KMS-11 (cell line): Measurements from ENCODE around the gene ANXA2.
"Not testable (repeated sequence)": the region's sequence is repeated elsewhere in the genome, so short reads cannot be mapped to it uniquely, and the experiment has no call there.

ENCODE experiments used
- H2AFZ ChIP-seq: fragments of 200-600 bp; sonication (generic); 2 replicates; pipeline ENCODE4 v1.6.1; 2016; ENCODE audit warnings: antibody characterized with exemption, mixed run types, low read depth
- H3K27ac ChIP-seq: fragments of 200-600 bp; sonication (generic); 2 replicates; pipeline ENCODE4 v1.6.1; 2016; ENCODE audit warnings: mild to moderate bottlenecking, mixed run types
- H3K27me3 ChIP-seq: fragments of 200-600 bp; sonication (generic); 2 replicates; pipeline ENCODE4 v1.6.1; 2017; ENCODE audit warnings: mild to moderate bottlenecking, low read depth, mixed run types, moderate library complexity; ENCODE audit not compliant: insufficient read depth
- H3K36me3 ChIP-seq: fragments of 200-600 bp; sonication (generic); 2 replicates; pipeline ENCODE4 v1.6.1; 2017; ENCODE audit warnings: mild to moderate bottlenecking, mixed run types; ENCODE audit not compliant: insufficient read depth
- H3K4me1 ChIP-seq: fragments of 200-600 bp; sonication (generic); 2 replicates; pipeline ENCODE4 v1.6.1; 2016; ENCODE audit warnings: mild to moderate bottlenecking, low read depth, mixed run types; ENCODE audit not compliant: poor library complexity, severe bottlenecking
- H3K4me2 ChIP-seq: fragments of 200-600 bp; sonication (generic); 2 replicates; pipeline ENCODE4 v1.7.0; 2016; ENCODE audit warnings: mild to moderate bottlenecking, mixed run types
- H3K4me3 ChIP-seq: fragments of 200-600 bp; sonication (generic); IDR thresholded peaks from 2 replicates; pipeline ENCODE4 v1.6.1; 2017; ENCODE audit warnings: low read depth, low read length, mixed read lengths; ENCODE audit not compliant: insufficient read depth
- H3K79me2 ChIP-seq: fragments of 200-600 bp; sonication (generic); 2 replicates; pipeline ENCODE4 v1.6.1; 2016; ENCODE audit warnings: low read depth, mixed run types; ENCODE audit not compliant: insufficient read depth
- H3K9ac ChIP-seq: fragments of 200-600 bp; sonication (generic); 2 replicates; pipeline ENCODE4 v1.6.1; 2016; ENCODE audit warnings: mild to moderate bottlenecking, mixed run types
- H4K20me1 ChIP-seq: fragments of 200-600 bp; sonication (generic); 2 replicates; pipeline ENCODE4 v1.6.1; 2016; ENCODE audit warnings: mild to moderate bottlenecking, mixed run types; ENCODE audit not compliant: insufficient read depth
- CTCF ChIP-seq: fragments of 200-600 bp; sonication (generic); conservative IDR thresholded peaks from 2 replicates; pipeline ENCODE4 v1.6.1; 2017; ENCODE audit warnings: low read depth, mild to moderate bottlenecking, antibody characterized with exemption, low read length, moderate library complexity, mixed read lengths

Gene ANXA2

GRCh38 chr15:60408463-60408981 lies 10.7 kb upstream of the ANXA2 start:
- H3K4me1 ChIP-seq = peaks cover 20% of the 10 kb centered on the region
- no peaks in the 10 kb centered on the region for H4K20me1 ChIP-seq
- H2AFZ ChIP-seq = peak overlapping the region; percentile 17; the same call in 1 of the 2 replicates
- H3K79me2 ChIP-seq = no peaks in the 10 kb centered on the region
- H3K4me2 ChIP-seq = no peak overlapping the region
- H3K36me3 ChIP-seq = no peaks in the 10 kb centered on the region
- no peaks in the 10 kb centered on the region for H3K27me3 ChIP-seq
- H3K4me3 ChIP-seq = no peak overlapping the region
- no peak overlapping the region for H3K9ac ChIP-seq
- no peak overlapping the region for H3K27ac ChIP-seq
- no peak for TF ChIP-seq CTCF

- no peaks in the 10 kb centered on the region for H3K79me2 ChIP-seq
- H3K27ac ChIP-seq = no peak overlapping the region
- no peak overlapping the region for H3K4me2 ChIP-seq
- TF ChIP-seq CTCF = no peak
- H3K4me3 ChIP-seq = no peak overlapping the region
- H3K9ac ChIP-seq = no peak overlapping the region
- peaks cover 20% of the 10 kb centered on the region for H3K4me1 ChIP-seq
- H4K20me1 ChIP-seq = no peaks in the 10 kb centered on the region
- H3K27me3 ChIP-seq = no peaks in the 10 kb centered on the region
- no peak overlapping the region for H2AFZ ChIP-seq
- H3K36me3 ChIP-seq = no peaks in the 10 kb centered on the region
These were observed 9.6 kb upstream of the ANXA2 start for GRCh38 chr15:60407415-60407805.

- Histone ChIP-seq H3K27ac (no peak overlapping the region), H3K4me1 (peaks cover 20% of the 10 kb centered on the region), H2AFZ (no peak overlapping the region), H3K4me3 (no peak overlapping the region), H3K36me3 (no peaks in the 10 kb centered on the region), H3K9ac (no peak overlapping the region), H3K4me2 (no peak overlapping the region), H3K79me2 (no peaks in the 10 kb centered on the region), H3K27me3 (no peaks in the 10 kb centered on the region), H4K20me1 (no peaks in the 10 kb centered on the region)
- no peak for TF ChIP-seq CTCF
These were observed 9.0 kb upstream of the ANXA2 start for GRCh38 chr15:60406513-60407414.

GRCh38 chr15:60405399-60405798 lies 7.6 kb upstream of the ANXA2 start:
- H3K4me2 ChIP-seq = no peak overlapping the region
- peaks cover 20% of the 10 kb centered on the region for H3K4me1 ChIP-seq
- no peak overlapping the region for H3K27ac ChIP-seq
- H3K36me3 ChIP-seq = no peaks in the 10 kb centered on the region
- H3K9ac ChIP-seq = no peak overlapping the region
- no peak for TF ChIP-seq CTCF
- H3K79me2 ChIP-seq = no peaks in the 10 kb centered on the region
- H4K20me1 ChIP-seq = no peaks in the 10 kb centered on the region
- H3K4me3 ChIP-seq = no peak overlapping the region
- H2AFZ ChIP-seq = no peak overlapping the region
- H3K27me3 ChIP-seq = no peaks in the 10 kb centered on the region

- not testable (repeated sequence) for H3K4me2 ChIP-seq, H3K9ac ChIP-seq, H3K4me3 ChIP-seq, H3K79me2 ChIP-seq, H3K27me3 ChIP-seq, H3K36me3 ChIP-seq, H2AFZ ChIP-seq, H3K27ac ChIP-seq, H4K20me1 ChIP-seq
- peaks cover 23% of the 10 kb centered on the region for H3K4me1 ChIP-seq
These were observed 6.6 kb upstream of the ANXA2 start for GRCh38 chr15:60404351-60404750.
